ENCODE data around the gene CAPRIN2.

The CAPRIN2 gene

GRCh38 chr12:30748147-30748546 lies 6.6 kb downstream of the CAPRIN2 start:
- Mint-ChIP-seq H3K4me3 (no peak overlapping the region), H3K4me1 (ENCODE audit: low read depth) (peaks cover 16% of the 10 kb centered on the region), H3K36me3 (ENCODE audit: low read depth) (peaks cover 36% of the 10 kb centered on the region), H3K27me3 (no peaks in the 10 kb centered on the region), H3K9me3 (no peaks in the 10 kb centered on the region), H3K27ac (no peak overlapping the region)

- no peaks in the 10 kb centered on the region for H3K27me3 Mint-ChIP-seq
- H3K27ac Mint-ChIP-seq = no peak overlapping the region
- no peak overlapping the region for H3K4me3 Mint-ChIP-seq
- H3K9me3 Mint-ChIP-seq = no peaks in the 10 kb centered on the region
- H3K36me3 Mint-ChIP-seq (ENCODE audit: low read depth) = peaks cover 36% of the 10 kb centered on the region
- peaks cover 5% of the 10 kb centered on the region for H3K4me1 Mint-ChIP-seq (ENCODE audit: low read depth)
Observed at GRCh38 chr12:30746190-30746589, 8.6 kb downstream of the CAPRIN2 start.

GRCh38 chr12:30744321-30744720 lies 10.4 kb downstream of the CAPRIN2 start:
- Mint-ChIP-seq H3K36me3 (ENCODE audit: low read depth) (peaks cover 36% of the 10 kb centered on the region), H3K27me3 (no peaks in the 10 kb centered on the region), H3K9me3 (no peaks in the 10 kb centered on the region), H3K4me3 (no peak overlapping the region), H3K4me1 (ENCODE audit: low read depth) (no peaks in the 10 kb centered on the region), H3K27ac (no peak overlapping the region)

- peaks cover 38% of the 10 kb centered on the region for H3K36me3 Mint-ChIP-seq (ENCODE audit: low read depth)
- H3K9me3 Mint-ChIP-seq = no peaks in the 10 kb centered on the region
- no peaks in the 10 kb centered on the region for H3K4me1 Mint-ChIP-seq (ENCODE audit: low read depth)
- H3K4me3 Mint-ChIP-seq = no peak overlapping the region
- H3K27me3 Mint-ChIP-seq = no peaks in the 10 kb centered on the region
- H3K27ac Mint-ChIP-seq = no peak overlapping the region
Observed at GRCh38 chr12:30740274-30740673, 14.5 kb downstream of the CAPRIN2 start.

GRCh38 chr12:30739020-30739419 lies 15.7 kb downstream of the CAPRIN2 start:
- H3K9me3 Mint-ChIP-seq = no peaks in the 10 kb centered on the region
- H3K27ac Mint-ChIP-seq = no peak overlapping the region
- no peaks in the 10 kb centered on the region for H3K4me1 Mint-ChIP-seq (ENCODE audit: low read depth)
- no peak overlapping the region for H3K4me3 Mint-ChIP-seq
- H3K36me3 Mint-ChIP-seq (ENCODE audit: low read depth) = peaks cover 45% of the 10 kb centered on the region
- H3K27me3 Mint-ChIP-seq = no peaks in the 10 kb centered on the region

- H3K4me3 Mint-ChIP-seq = no peak overlapping the region
- peaks cover 42% of the 10 kb centered on the region for H3K36me3 Mint-ChIP-seq (ENCODE audit: low read depth)
- H3K27me3 Mint-ChIP-seq = no peaks in the 10 kb centered on the region
- H3K9me3 Mint-ChIP-seq = no peaks in the 10 kb centered on the region
- no peaks in the 10 kb centered on the region for H3K4me1 Mint-ChIP-seq (ENCODE audit: low read depth)
- H3K27ac Mint-ChIP-seq = no peak overlapping the region
Observed at GRCh38 chr12:30732954-30733637, 21.7 kb downstream of the CAPRIN2 start.

GRCh38 chr12:30730011-30730410 lies 24.7 kb downstream of the CAPRIN2 start:
- H3K4me3 Mint-ChIP-seq = no peak overlapping the region
- peaks cover 31% of the 10 kb centered on the region for H3K36me3 Mint-ChIP-seq (ENCODE audit: low read depth)
- no peaks in the 10 kb centered on the region for H3K9me3 Mint-ChIP-seq
- no peaks in the 10 kb centered on the region for H3K4me1 Mint-ChIP-seq (ENCODE audit: low read depth)
- H3K27me3 Mint-ChIP-seq = no peaks in the 10 kb centered on the region
- no peak overlapping the region for H3K27ac Mint-ChIP-seq

GRCh38 chr12:30729547-30729946 lies 25.2 kb downstream of the CAPRIN2 start:
- Mint-ChIP-seq H3K4me1 (ENCODE audit: low read depth) (no peaks in the 10 kb centered on the region), H3K27me3 (no peaks in the 10 kb centered on the region), H3K36me3 (ENCODE audit: low read depth) (peaks cover 28% of the 10 kb centered on the region), H3K4me3 (no peak overlapping the region), H3K9me3 (no peaks in the 10 kb centered on the region), H3K27ac (no peak overlapping the region)

- H3K4me1 Mint-ChIP-seq (ENCODE audit: low read depth) = no peaks in the 10 kb centered on the region
- H3K27ac Mint-ChIP-seq = no peak overlapping the region
- H3K27me3 Mint-ChIP-seq = no peaks in the 10 kb centered on the region
- H3K36me3 Mint-ChIP-seq (ENCODE audit: low read depth) = peaks cover 39% of the 10 kb centered on the region
- no peaks in the 10 kb centered on the region for H3K9me3 Mint-ChIP-seq
- no peak overlapping the region for H3K4me3 Mint-ChIP-seq
Observed at GRCh38 chr12:30726647-30727046, 28.1 kb downstream of the CAPRIN2 start.

- Mint-ChIP-seq H3K4me3 (no peak overlapping the region), H3K9me3 (no peaks in the 10 kb centered on the region), H3K27ac (no peak overlapping the region), H3K4me1 (ENCODE audit: low read depth) (no peaks in the 10 kb centered on the region), H3K36me3 (ENCODE audit: low read depth) (peaks cover 43% of the 10 kb centered on the region), H3K27me3 (no peaks in the 10 kb centered on the region)
Observed at GRCh38 chr12:30725739-30726138, 29.0 kb downstream of the CAPRIN2 start.

- Mint-ChIP-seq H3K36me3 (ENCODE audit: low read depth) (peaks cover 41% of the 10 kb centered on the region), H3K27ac (no peak overlapping the region), H3K27me3 (no peaks in the 10 kb centered on the region), H3K4me1 (ENCODE audit: low read depth) (no peaks in the 10 kb centered on the region), H3K9me3 (no peaks in the 10 kb centered on the region), H3K4me3 (no peak overlapping the region)
Observed at GRCh38 chr12:30719060-30719459, 35.7 kb downstream of the CAPRIN2 start.

- Mint-ChIP-seq H3K27ac (no peak overlapping the region), H3K9me3 (no peaks in the 10 kb centered on the region), H3K4me3 (no peak overlapping the region), H3K27me3 (no peaks in the 10 kb centered on the region), H3K4me1 (ENCODE audit: low read depth) (no peaks in the 10 kb centered on the region), H3K36me3 (ENCODE audit: low read depth) (peaks cover 17% of the 10 kb centered on the region)
Observed at GRCh38 chr12:30707613-30708342, 47.0 kb downstream of the CAPRIN2 start.

GRCh38 chr12:30706476-30706875 lies 48.3 kb downstream of the CAPRIN2 start:
- Mint-ChIP-seq H3K4me1 (ENCODE audit: low read depth) (no peaks in the 10 kb centered on the region), H3K4me3 (no peak overlapping the region), H3K36me3 (ENCODE audit: low read depth) (peaks cover 17% of the 10 kb centered on the region), H3K9me3 (no peaks in the 10 kb centered on the region), H3K27ac (no peak overlapping the region), H3K27me3 (no peaks in the 10 kb centered on the region)

- Mint-ChIP-seq H3K9me3 (no peaks in the 10 kb centered on the region), H3K4me3 (no peak overlapping the region), H3K4me1 (ENCODE audit: low read depth) (peaks cover 7% of the 10 kb centered on the region), H3K36me3 (ENCODE audit: low read depth) (no peaks in the 10 kb centered on the region), H3K27me3 (no peaks in the 10 kb centered on the region), H3K27ac (no peak overlapping the region)
Observed at GRCh38 chr12:30701056-30701455, 53.7 kb downstream of the CAPRIN2 start.

- no peaks in the 10 kb centered on the region for H3K36me3 Mint-ChIP-seq (ENCODE audit: low read depth)
- H3K4me1 Mint-ChIP-seq (ENCODE audit: low read depth) = peaks cover 8% of the 10 kb centered on the region
- H3K9me3 Mint-ChIP-seq = no peaks in the 10 kb centered on the region
- no peak overlapping the region for H3K4me3 Mint-ChIP-seq
- no peaks in the 10 kb centered on the region for H3K27me3 Mint-ChIP-seq
- H3K27ac Mint-ChIP-seq = no peak overlapping the region
Observed at GRCh38 chr12:30700216-30700900, 54.4 kb downstream of the CAPRIN2 start.

Measured in stimulated activated naive CD8-positive, alpha-beta T cell treated with anti-CD3 and anti-CD28 coated beads, Interleukin-15, Interleukin-2, amounts not matched to agents 100 ng/mL and 50 ng/mL, for 24 hours (primary cell).